ENCODE data around the gene CXCL17.

GRCh38 chr19:42400404-42400803 is 42.3 kb downstream of the CXCL17 start:
- TF ChIP-seq CTCF (IDR thresholded peaks at IDR 0.05): no peak
- TF ChIP-seq POLR2A (IDR thresholded peaks at IDR 0.05): no peak
